IPS-NIHi7 (cell line): Measurements from ENCODE around the gene HIP1R.
"Not testable (repeated sequence)": the region's sequence is repeated elsewhere in the genome, so short reads cannot be mapped to it uniquely, and the experiment has no call there.

ENCODE experiments used
- DNase-seq: peaks from one replicate; pipeline ENCODE4 v3.0.0; 2012; ENCODE audit warnings: mixed read lengths; ENCODE audit errors: extremely low spot score

HIP1R gene

DNA sequence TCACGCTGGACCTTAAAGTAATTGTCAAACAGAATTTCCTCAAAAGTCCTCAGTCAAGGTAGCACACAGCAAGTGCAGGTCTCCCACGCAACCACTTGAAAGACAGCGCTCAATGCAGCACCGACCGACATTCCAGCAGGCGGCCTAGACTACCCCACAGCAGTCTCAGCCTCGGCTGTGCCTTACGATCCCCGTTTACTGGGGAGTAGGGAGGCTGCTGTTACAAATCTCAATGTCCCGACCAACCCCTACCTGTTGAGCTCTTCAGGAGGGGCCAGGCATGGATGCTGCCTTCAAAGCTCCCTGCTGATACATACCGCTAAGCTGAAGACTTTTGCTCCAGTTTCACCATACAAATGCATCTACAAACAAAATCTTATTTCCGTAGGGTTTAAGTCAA lies 38.8 kb downstream of the HIP1R start:
- DNase-seq: peak; percentile 50

GRCh38 chr12:122875590-122876220 lies 40.4 kb downstream of the HIP1R start:
- no peak for DNase-seq

DNA sequence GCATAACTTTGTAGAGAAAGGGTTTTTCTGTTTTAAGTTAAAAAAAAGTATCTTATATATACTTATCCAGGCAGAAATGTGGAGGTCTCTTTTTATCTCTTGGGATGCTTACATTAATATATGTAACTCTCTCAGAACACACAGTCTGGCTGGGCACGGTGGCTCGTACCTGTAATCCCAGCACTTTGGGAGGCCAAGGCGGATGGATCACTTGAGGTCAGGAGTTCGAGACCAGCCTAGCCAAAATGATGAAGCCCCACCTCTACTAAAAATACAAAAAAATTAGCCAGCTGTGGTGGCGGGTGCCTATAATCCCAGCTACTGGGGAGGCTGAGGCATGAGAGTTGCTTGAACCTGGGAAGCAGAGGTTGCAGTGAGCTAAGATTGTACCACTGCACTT lies 41.0 kb downstream of the HIP1R start:
- DNase-seq: not testable (repeated sequence)

GRCh38 chr12:122876731-122877130 lies 41.5 kb downstream of the HIP1R start:
- DNase-seq: no peak

DNA sequence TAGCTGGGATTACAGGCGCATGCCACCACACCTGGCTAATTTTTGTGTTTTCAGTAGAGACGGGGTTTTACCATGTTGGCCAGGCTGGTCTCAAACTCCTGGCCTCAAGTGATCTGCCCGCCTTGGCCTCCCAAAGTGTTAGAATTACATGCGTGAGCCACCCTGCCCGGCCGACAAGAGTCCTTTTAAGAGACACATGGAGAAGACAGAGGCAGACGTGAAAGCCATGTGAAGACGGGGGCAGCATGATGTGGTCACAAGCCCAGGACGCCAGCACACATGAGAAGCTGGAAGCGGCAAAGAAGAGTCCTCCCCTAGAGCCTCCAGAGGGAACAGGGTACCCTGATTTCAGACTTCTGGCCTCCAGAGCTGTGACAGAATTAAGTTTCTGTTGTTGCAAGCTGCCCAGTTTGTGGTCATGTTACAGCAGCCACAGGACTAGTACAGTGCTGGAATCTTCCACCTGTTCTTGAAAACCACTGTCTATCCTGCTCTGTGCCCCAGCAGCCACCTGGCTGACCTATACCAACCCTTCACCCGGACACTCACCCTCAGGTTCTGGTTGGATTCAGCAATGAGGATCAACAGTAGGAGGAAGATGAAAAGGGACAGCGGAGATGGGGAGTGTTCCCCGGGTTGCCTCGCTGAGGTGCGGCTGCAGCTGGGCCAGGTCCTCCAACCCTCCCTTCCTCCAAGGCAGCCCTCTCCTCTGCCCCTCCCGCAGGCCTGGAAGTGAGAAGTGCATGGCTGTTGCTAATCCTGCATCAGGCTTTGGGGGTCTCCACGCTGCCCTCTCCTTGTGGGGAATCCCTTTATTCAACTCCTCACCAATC lies 43.7 kb downstream of the HIP1R start:
- no peak for DNase-seq

DNA sequence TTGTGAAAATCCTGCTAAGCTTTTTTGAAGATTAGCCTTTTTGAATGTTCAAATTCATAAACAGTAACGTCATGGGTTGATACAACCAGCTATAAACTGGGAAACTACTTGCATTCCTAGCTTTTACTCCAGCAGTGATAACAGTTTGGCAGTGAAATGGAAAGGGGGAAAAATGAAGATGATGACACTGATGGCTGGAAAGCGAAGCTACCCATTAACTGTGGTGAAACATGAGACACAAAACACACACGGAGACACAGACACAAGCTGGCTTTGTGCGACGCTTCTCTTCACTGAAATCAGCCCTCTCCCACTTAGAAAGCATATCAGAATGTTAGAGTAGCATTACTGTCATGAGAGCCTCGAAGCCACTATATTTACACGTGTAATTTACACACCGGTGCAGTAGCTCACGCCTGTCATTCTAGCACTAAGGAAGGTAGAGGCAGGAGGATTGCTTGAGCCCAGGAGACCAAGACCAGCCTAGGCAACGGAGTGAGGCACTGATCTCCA lies 45.0 kb downstream of the HIP1R start:
- DNase-seq: no peak

DNA sequence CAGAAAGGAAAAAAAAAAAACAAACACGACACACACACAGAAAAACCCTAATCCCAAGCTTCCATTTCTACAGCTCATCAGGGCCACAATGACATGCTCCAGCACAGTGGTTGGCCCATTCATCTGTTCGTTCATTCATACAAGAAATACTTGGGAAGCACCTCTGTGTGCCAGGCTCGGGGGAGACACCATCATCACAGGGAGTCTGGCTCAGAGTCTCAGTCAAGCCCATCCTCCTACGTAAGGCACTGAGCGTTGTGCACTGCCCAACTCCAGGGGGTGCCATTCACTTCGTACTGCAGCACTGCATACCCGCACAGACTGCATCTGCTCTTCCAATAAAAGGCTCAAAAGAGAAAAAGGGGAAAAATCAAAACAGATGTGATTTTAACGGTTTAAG lies 45.4 kb downstream of the HIP1R start:
- DNase-seq: no peak

DNA sequence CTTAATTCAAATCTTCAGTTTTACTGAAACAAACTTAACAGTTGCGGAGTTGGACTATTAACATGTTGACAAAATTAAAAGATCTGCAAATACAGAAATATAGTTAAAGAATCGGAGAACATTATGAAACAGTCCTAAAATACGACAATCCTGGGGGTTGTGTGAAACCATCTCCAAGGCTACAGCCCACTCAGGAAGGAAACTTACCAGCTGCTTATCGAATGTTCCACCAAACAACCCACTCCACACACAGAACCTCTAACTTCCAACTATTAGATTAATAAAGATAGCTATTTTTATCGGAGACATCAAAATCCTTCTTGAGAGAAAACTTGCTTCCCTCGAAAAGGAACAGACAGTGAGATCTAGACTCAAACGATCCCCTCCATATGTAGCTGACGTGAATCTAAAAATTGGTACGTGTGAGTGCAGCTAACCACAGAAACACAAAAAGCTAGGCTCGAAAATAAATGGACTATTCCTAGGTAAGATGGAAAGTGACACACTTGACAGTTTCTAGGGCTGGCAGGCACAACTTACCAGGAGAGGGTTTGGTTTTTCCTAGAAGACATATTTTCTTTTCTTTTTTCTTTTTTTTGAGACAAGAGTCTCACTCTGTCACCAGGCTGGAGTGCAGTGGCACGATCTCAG lies 47.8 kb downstream of the HIP1R start:
- DNase-seq: no peak

GRCh38 chr12:122884091-122884826 lies 49.0 kb downstream of the HIP1R start:
- no peak for DNase-seq

GRCh38 chr12:122884860-122885259 lies 49.6 kb downstream of the HIP1R start:
- DNase-seq: no peak

DNA sequence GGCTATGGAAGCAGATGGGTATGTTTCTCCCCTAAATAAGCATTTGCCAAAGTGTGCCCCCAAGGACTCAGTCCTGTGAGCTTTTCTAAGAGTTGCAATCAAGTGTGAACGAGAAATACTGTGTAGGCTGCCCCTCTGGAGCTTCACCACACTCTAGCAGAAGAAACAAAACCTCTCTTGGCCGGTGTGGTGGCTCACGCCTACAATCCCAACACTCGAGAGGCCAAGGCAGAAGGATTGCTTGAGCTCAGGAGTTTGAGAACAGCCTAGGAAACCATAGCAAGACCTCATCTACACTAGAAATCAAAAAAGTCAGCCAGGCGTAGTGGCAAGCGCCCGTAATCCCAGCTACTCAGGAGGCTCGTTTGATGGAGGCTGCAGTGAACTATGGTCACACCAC lies 50.9 kb downstream of the HIP1R start:
- no peak for DNase-seq

GRCh38 chr12:122886851-122887818 lies 51.9 kb downstream of the HIP1R start:
- DNase-seq: no peak

DNA sequence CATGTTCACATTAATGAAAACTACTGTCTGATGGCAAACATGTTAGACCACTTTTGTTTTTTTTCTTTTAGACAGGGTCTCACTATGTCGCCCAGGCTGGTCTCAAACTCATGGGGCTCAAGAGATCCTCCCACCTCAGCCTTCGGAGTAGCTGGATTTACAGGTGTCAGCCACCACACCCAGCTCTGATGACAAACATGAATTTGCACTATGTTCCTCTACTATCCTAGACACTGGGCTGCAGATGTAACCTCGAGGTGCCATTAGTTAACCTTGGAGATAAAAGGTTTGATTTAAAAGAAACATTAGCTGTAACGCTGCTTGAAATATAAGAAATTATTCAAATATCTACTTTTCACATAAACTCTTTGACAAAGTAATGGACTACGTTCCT lies 52.6 kb downstream of the HIP1R start:
- no peak for DNase-seq

- DNase-seq: peak; percentile 38
Measured at GRCh38 chr12:122888232-122888752, 53.0 kb downstream of the HIP1R start.

GRCh38 chr12:122889761-122890520 lies 54.7 kb downstream of the HIP1R start:
- no peak for DNase-seq

DNA sequence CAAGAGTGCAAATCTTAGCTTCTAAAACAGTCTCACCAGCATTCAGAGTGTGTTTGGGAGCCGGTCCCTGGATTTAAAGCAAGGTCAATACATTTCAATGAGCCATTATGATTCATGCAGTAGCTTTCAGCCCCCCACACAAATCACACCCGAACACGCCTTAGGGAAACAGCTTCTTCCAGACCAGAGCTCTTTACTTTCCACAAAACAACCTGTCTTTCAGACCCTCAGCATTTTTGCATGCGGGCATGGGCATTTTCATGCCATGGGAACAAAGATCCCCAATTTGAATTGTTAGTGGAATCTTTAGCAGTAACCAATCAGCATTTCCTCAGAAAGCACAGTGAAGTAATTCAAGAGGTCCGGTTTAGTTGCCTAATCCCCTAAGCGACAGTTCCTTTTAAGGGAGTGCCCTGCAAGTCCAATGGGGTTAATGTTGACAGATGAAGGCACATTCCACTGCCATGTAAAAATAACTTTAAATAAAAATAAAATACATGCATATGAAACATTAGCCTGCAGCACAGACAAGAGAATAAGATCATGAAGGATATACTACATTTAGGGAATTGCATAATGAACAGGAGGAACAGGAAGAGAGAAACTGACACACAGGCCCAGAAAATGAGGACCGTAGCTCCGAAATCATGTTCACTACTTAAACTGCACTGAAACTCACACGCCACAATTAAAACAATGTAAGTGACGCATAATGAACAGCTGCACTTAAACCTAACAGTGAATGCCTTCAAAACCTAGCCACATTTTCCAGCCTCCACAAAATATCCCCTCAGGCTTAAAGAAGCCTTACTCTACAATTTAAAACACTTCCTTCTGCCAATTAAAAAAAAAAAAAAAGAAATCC lies 56.6 kb downstream of the HIP1R start:
- DNase-seq: no peak

- not testable (repeated sequence) for DNase-seq
Measured at GRCh38 chr12:122892724-122893123, 57.5 kb downstream of the HIP1R start.

- no peak for DNase-seq
Measured at GRCh38 chr12:122893208-122894153, 58.2 kb downstream of the HIP1R start.
